CD4-positive, alpha-beta T cell treated with Interleukin-4 for 1 hour (primary cell): ENCODE results near the gene G3BP2.
"Not testable (repeated sequence)": the region's sequence is repeated elsewhere in the genome, so short reads cannot be mapped to it uniquely, and the experiment has no call there.

ENCODE experiments used
- DNase-seq, 2 donors: peaks; one replicate each; pipeline ENCODE4 v3.0.0-alpha.2; 2020 to 2022

G3BP2 gene

DNA sequence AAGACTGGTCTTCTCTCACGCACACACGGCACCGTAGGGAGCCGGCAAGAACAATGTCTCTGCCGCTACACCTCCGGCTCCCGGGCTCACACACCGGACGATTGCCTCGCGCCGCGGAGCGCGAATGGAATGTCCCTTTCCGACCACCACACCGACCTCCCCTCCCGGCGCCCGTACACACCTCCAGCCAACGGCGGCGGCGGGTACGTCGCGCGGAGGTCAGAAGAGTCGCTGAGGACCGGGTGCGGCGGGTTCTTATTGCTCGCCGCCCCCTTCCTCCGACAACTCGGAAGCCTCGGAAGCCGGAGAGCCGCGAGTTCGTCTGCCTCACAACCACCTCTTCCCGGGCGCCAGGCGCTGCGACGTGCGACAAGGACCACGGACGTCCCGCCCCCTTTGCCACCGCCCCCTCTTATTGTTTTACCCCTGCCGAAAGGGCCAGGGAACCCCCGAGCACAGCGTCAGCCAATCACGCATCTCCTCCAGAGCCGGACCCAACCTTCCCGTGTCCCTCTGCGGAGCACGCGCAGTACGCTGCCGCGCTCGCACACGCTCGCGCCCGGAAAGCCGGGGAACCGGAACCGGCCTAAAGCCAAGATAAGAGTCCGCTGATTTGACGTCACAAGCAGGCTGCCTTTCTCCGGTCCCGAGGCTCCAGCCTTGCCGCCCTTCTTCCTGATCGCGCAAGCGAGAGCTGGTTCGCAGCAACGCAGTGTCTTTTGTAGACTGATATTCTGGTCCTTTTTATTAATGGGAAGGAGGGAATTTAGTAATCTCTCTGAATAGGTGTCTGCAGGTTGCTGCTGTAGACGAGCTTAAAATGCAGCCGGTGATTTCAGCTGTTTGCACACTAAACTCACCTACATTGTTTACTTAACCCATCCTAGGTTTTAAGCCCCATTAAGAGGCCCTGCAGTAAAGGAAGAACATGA lies at the start of gene G3BP2:
Gene G3BP2, minus strand, starts transcription at position 385 of the 932 bp plus-strand sequence. CDS start 11,386 bp downstream, outside the sequence.
- peak; percentile 99 for DNase-seq

DNA sequence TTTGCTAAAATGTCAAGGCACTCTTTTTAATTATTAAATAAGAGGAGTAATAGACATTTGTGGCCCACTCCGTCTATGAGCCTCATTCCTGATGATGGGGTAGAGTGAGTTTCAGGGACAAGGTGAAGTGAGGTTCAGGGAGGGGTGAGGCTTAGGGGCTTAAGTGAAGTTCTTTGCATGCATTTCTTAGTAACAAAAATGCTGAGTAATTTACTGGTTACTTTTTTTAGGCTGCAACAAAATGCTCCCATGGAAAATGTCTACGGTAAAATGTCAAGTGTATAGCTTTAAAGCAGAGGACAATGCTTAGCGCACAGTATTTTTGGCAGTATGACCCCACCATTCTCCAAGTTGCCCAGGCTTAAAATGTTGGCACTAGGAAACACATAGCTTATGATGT lies 49.2 kb upstream of the G3BP2 start:
- no peak for DNase-seq

DNA sequence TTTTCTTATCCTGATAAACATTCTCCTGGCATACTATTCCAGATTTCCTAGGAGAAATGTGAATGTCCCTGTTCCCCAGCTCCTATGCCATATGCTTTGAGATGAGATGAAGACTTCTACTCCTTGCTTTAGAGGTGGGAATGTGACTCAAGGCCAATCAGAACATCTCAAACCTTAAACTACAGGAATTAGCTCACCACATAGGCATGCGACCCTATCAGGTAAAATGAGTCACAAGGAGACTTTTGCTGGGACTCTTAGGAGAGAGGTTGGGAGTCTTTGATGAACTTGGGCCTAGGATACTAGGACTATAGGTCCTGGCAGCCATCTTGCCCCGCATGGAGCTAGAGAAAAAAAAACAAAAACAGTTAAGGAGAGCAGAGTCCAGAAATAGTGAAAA lies 45.3 kb upstream of the G3BP2 start:
- DNase-seq = no peak

DNA sequence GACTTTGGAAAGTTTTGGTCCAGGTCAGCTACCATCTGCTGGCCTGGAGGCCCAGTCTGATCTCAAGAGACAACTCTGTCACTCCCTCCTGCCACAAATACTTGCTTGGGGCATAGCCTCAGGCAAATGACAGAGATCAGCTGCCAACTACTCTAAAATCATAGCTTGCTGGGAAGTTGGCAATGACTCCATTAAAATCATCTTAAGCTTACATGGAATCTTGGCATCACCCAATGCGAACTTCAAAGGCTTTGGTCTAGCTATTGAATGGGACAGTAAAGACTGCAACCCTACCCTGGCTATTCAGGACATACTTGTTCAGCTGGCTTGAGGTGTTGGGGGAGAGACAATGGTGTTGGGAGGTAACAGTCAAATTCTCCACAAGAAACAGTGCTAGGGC lies 44.2 kb upstream of the G3BP2 start:
- DNase-seq = no peak

DNA sequence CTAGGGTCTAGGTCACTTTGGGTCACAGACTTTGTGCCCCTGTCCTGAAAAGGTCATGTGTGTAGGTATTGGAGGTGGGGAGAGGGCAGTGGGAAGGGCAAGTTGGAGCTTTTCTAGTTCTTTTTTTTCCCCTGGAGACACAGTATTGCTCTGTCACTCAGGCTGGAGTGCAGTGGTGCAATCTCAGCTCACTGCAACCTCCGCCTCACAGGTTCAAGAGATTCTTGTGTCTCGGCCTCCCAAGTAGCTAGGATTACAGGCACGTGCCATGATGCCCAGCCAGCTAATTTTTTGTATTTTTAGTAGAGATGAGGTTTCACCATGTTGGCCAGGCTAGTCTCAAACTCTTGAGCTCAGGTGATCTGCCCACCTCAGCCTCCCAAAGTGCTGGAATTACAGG lies 42.8 kb upstream of the G3BP2 start:
- DNase-seq = not testable (repeated sequence)

DNA sequence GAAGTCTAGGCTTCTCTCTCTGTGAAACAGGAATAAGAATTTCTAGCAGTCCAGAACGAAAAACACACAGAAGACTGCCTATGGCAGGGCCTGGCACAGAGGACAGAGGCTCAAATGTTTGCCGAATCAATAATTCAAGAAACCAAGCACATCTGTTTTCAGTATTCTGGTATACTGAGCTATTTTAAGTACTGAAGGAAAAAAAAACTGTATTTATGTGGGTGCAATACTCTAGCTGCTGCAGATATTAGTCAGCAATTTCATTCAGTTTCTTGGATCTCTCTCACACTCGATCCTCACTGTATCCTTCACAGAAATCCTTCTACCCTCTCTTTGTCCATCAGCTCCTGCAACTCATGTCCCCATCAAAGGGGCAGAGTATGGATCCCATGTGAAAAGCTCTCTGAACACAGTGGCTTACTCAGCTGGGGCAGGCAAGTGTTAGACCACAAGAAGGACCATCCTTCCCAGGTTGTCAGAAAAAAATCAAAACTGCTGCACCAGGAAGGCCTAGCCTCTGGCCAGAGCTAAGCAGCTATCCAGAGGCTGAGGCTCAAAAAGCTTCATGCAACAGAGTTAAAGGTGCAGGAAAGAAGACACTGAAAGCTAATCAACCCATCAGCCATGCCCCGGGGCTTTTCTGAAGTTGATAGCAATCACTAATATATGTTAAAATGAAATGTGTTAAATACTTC lies 42.0 kb upstream of the G3BP2 start:
- DNase-seq = no peak

DNA sequence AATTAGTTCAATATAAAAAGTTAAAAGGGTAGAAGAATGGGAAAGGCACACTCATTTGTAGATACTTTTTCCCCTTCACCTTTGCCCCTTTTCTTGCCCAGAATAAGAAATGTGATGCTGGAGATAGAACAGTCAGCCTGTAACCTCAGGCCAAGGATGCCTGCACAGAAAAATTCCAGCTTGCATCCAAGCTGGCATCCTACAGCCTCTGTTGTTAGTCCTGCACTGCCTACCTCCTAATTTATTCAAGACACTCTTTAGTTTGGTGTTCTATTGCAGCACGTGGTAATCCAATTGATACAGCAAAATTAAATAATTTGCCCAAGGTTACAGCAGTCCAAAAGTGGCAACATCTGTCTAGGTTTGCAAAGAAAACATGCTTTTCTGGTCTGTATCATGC lies 41.5 kb upstream of the G3BP2 start:
- no peak for DNase-seq

DNA sequence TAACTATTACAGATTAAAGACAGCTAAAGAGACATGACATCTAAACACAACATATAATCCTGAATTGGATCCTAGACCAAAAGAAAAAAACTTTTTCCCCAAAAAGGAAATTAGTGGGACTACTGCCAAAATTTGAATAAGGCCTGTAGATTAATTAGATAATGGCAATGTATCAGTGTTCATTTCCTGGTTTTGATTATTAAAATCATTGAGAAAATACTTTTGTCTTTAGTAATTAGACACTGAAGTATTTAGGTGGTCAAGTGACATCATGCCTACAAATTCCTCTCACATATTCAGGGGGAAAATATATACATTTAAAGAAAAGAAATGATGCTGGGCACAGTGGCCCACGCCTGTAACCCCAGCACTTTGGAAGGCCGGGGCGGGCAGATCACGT lies 40.8 kb upstream of the G3BP2 start:
- no peak for DNase-seq

DNA sequence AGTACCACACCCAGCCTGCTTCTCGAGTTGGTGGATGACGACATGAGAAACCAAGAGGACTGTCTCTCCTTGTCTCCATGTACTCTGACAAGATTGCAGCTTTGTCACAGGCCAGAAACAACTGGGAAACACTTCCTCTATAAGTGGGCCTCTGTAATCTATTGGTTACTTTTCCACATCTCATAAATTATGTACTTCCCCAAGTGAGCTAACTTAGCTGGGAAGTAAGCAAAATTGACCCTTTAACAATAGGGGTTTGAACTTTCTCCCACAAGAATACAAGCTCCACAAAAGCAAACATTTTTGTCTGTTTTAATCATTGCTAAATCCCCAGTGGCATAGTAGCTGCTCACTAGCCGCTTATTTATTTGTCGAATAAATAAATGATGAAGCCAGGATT lies 37.0 kb upstream of the G3BP2 start:
- DNase-seq = no peak

DNA sequence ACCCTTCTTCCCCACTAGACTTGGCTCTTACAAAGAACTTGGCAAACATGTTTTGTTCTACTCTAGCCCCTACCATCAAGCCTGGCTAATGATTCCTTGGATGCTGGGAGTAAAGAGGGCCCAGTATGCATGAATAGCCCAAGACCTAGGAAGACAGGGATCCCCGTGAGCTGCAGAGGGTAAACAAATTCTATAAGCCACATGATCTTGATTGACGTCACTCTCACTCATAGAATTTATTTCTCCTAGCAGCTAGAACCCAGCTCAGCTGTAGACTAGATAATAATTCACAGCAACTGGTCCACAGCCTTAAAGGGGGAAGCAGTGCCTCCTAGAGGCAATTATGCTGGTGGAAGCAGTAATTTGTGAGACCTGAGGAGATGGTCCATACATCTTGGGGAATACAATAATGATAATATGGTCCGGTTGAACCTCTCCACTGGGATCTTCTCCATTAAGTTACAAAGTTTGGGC lies 35.0 kb upstream of the G3BP2 start:
- DNase-seq = peak; percentile 61 to 68

DNA sequence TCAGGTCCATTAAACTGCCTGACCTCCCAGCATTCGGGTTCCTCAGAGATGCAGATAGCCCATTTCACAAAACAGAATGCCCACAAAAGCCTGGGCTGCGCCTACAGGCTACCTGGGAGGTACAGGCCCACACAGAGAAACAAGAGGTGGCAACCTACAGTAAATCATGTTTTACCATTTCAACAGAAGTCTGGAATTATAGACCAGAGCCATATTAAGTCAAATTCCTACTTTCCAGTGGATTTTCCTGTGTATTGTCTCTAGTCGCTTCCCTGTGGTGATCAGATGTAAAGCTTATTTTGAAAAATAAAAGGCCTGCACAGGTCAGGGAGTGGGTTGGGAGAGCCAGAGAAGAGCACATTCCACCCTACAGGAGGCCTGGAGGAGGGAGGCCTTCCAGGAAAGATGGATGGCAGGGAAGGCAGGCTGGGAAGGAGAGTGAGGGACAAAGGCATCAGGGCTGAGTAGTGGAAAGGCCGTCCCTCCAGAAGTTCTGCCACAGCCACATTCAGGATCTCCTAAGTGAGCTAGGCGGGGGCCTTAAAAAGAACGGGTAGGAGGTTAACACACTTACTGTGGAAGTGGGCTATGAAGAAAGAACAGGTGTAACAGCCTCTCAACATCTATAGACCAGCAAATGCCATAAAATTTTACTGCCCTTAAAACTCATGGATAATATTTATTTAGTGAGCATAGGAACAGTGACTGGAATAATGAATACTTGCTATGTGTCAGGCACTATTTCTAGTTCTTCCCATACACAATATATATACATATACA lies 32.2 kb upstream of the G3BP2 start:
- DNase-seq = no peak

DNA sequence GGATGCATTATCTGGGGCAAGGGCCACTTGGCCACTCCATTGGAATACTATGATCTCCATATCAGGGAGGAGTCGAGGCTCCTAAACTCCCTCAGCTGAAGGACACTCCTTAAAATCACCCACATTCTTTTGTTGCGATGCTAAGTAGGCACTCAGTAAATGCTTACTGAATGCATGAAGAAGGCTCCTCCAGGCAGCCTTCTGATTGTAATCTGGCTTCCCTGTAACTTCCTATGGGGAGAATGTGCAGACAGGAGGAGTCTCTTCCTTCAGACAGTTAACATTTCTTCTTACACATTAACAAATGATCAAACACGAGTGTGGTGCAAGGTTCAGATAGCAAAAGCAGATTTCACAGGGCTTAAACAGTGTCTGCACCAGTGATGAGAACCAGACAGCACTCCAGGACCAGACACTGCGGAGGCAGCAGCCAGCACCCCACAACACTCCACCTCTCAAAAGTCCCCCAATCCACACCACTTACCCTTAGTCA lies 29.8 kb upstream of the G3BP2 start:
- DNase-seq = no peak

DNA sequence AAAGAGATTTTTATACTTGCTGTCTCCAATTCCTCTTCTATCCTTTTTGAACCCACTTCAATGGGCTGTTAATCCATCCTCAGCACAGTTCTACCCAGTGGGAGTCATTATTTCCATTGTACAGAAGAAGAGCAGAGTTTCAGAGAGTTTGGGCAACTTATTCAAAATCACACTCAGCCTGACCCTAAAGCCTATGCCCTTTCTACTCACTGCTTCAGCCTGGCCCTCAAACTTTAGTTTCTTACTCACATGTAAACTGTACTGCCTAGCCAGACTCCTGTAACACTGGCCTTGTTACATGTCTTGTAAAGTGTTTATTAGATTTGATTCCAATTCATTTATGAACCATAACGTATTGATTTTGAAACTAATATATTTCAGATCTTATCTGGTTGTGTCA lies 26.1 kb upstream of the G3BP2 start:
- DNase-seq = no peak

DNA sequence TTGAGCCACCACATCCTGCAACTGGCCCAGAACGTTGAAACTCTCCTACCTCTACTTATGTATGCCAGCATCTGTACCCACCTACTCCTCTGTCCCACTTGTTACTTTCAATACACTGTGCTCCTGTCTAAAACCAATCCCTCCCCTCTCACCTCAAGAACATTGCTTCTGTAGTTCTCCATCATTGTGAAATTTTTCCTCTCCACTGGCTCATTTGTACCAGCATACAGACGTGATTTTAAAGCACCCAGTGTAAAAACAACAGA lies 25.7 kb upstream of the G3BP2 start:
- no peak for DNase-seq

DNA sequence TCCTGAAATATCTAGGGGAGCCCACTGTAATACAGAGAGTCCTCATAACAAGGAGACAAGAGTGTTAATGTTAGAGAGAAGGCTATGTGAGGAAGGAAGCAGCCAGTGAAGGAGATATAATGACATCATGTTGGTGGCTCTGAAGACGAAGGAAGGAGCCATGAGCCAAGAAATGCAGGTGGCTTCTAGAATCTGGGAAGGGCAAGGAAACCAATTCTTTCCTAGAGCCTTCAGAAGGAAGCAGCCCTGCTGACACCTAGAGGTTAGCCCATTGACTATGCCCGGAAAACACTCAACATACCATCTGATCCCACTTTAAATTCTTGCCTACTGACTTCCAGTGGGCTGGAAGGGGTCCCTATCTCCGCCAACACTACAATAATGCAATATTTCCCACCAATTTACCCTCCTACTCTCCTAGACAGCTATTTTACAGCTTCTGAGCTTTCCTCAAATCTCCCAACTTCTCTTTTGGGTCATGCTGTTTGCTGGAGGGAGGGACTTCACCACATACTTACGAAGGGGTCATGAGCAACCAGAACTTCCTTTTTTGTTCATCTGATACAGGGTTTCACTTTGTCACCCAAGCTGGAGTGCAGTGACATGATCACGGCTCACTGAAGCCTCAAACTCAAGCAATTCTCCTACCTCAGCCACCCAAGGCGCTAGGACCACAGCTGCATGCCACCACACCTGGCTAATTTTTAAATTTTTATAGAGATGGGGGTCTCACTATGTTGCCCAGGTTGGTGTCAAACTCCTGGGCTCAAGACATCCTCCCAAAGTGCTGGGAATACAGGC lies 25.2 kb upstream of the G3BP2 start:
- DNase-seq = peak; percentile 35 to 60

DNA sequence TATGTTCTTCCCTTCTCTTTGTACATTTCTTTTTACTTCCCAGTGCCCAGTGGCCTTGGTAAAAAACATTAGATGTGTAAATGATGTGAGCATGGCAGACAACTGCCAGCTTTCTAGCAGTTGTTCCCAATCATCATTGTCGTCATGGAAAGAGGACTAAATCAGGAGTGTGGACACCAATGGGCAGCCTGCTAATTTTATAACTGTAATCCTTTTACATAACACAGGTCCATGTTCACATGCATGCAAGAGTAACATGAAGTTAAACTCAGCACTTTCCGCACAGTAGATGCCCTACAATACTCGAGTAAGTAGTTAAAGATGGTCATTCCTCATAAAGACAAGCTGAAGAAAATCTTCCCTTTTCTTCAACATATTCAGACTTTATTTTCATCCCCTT lies 23.4 kb upstream of the G3BP2 start:
- DNase-seq = no peak

DNA sequence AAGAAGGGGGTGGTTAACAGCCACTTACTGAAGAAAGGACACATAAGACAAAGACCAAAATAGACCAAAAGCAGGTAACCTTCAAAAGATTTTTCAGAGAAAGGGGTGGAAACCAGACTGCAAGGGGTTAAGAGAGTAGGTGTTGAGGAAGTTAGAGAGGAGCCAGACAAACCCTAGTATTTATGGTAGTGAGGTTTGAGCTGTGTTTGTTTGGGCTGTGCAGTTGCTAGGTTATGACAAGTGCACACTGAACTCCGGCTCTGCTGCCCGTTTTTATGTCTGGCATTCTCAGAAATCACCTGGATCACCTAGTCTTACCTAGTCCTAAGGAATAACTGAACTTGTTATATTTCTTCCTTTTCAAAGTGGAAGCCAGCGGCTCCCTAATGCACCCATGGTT lies 22.9 kb upstream of the G3BP2 start:
- DNase-seq = peak; percentile 50 to 65

DNA sequence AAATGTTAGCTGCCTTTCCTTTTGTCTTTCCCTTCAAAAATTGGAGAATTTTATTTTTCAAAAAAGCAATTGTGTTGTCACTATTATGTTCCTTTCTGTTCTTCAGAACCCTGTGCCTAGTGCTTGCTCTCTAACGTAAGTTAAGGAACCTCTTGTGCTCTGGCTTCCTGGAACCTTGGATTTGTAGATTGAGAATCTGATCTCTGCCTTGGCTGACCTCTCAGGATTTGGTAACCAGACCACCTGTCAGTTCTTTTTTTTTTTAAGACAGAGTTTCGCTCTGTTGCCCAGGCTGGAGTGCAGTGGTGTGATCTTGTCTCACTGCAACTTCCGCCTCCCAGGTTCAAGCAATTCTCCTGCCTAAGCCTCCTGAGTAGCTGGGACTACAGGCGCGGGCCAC lies 18.9 kb upstream of the G3BP2 start:
- not testable (repeated sequence) for DNase-seq

DNA sequence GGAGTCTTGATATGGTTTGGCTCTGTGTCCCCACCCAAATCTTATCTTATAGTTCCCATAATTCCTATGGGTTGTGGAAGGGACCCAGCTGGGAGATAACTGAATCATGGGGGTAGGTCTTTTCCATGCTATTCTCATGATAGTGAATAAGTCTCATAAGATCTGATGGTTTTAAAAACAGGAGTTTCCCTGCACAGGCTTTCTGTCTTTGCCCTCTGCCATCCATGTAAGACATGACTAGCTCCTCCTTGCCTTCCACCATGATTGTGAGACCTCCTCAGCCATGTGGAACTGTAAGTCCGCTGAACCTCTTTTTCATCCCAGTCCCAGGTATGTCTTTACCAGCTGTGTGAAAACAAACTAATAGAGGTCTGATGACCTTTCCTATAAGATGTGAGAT lies 13.9 kb upstream of the G3BP2 start:
- DNase-seq = not testable (repeated sequence)

DNA sequence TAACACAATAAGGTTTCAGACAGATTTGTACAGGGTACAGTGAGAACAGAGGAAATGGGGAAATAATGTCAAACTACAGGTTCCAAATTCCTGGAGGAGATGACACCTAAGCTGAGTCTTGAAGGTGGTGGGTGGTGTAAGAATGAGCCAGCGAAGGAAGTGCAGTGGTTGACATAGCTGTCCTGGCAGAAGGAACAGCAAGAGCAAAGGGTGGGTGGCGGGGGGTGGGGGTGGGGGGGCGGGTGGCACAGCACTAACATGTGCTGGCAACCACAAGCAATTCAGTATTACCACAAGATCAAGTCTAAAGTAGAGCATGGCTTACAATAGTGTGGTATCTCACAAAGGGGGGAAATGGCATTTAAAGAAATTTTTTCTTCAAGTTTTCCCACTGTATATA lies 13.1 kb upstream of the G3BP2 start:
- DNase-seq = peak; percentile 20 to 39

DNA sequence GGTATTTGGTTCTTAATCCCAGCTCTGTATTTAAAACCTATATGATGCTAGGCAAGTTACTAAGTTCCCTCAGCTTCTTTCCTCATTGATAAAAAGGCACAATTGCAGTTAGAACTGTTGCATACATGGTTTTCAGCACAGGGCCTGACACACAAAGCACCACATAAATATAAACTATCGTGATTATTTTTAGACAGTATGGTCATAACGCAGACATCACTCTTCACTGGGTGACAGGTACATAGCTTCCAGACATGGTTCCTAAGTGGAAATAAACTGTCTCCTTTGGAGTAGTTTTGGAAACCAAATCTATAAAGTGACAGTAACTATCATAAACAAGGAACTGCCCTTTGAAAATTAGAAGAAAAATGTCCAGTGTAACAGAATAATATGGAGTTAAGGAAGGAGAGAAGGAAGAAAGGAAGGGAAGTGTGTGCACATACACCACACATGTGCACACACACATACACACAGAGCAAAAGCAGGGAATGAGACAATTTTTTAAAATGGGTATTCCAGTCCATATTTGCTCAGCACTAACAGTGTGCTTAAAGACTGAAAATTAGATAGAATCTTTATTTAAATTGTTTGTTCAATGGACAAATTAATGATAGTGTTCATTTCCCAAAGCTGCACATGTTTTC lies 12.5 kb upstream of the G3BP2 start:
- no peak for DNase-seq
